PC-3 (cell line): Measurements from ENCODE around the gene SMOC2. TPM values are rescaled to one million over a fixed set of nuclear protein-coding genes. Genes with fewer than 3 reads are reported as not detected.

ENCODE experiments used
- ATAC-seq: fragments of 200-7000 bp; cut with Tn5 transposase; 2 replicates; pipeline ENCODE4 v1.9.1; 2020; ENCODE audit warnings: mild to moderate bottlenecking, moderate library complexity
- BruUV-seq: library from RNA; stranded (reverse); fragments of 400-500 nt; replicated peaks from 2 replicates; lab custom pipeline; 2021; lab: Mats Ljungman, UMichigan
- CTCF ChIA-PET: fragments of 300-600 bp; sonication (Branson Sonifier 250); formaldehyde crosslinking; loops from one replicate; lab custom pipeline; 2022; ENCODE audit warnings: antibody characterized with exemption; lab: Charles Lee
- POLR2A ChIA-PET: fragments of 300-600 bp; sonication (Branson Sonifier 250); formaldehyde crosslinking; loops from one replicate; lab custom pipeline; 2022; ENCODE audit warnings: antibody characterized with exemption; ENCODE audit not compliant: unreplicated experiment; lab: Charles Lee
- DNase-seq: peaks from one replicate; pipeline ENCODE4 v3.0.0-alpha.2; 2015
- H2AFZ ChIP-seq: fragments of 300-600 bp; sonication (generic); 2 replicates; pipeline ENCODE4 v1.6.0; 2016; ENCODE audit warnings: antibody characterized with exemption, low read length
- H3F3A ChIP-seq: fragments of 300-600 bp; sonication (generic); one replicate; pipeline ENCODE4 v1.6.0; 2017; ENCODE audit warnings: antibody characterized with exemption, low read length, control low read depth, mild to moderate bottlenecking; ENCODE audit not compliant: unreplicated experiment
- H3K27ac ChIP-seq: fragments of 300-600 bp; sonication (generic); 2 replicates; pipeline ENCODE4 v1.5.1; 2016; ENCODE audit warnings: mild to moderate bottlenecking, low read length
- H3K27me3 ChIP-seq: fragments of 300-600 bp; sonication (generic); 2 replicates; pipeline ENCODE4 v1.6.1; 2016; ENCODE audit warnings: low read length, mixed read lengths
- H3K36me3 ChIP-seq: fragments of 300-600 bp; sonication (generic); 2 replicates; pipeline ENCODE4 v1.6.1; 2016; ENCODE audit warnings: low read depth, mixed run types, low read length, mixed read lengths
- H3K4me1 ChIP-seq: fragments of 300-600 bp; sonication (generic); 2 replicates; pipeline ENCODE4 v1.5.1; 2016; ENCODE audit warnings: low read length; ENCODE audit not compliant: insufficient read depth
- H3K4me2 ChIP-seq: fragments of 300-600 bp; sonication (generic); 2 replicates; pipeline ENCODE4 v1.6.0; 2016; ENCODE audit warnings: low read length
- H3K4me3 ChIP-seq: fragments of 300-600 bp; sonication (generic); 2 replicates; pipeline ENCODE4 v1.5.1; 2016; ENCODE audit warnings: mild to moderate bottlenecking, low read length, mixed read lengths
- H3K79me2 ChIP-seq: fragments of 300-600 bp; sonication (generic); 2 replicates; pipeline ENCODE4 v1.6.1; 2017; ENCODE audit warnings: low read length, mixed read lengths
- H3K9ac ChIP-seq: fragments of 300-600 bp; sonication (generic); 2 replicates; pipeline ENCODE4 v1.6.0; 2016; ENCODE audit warnings: mild to moderate bottlenecking, low read length
- H3K9me2 ChIP-seq: fragments of 300-600 bp; sonication (generic); replicated peaks from 2 replicates; pipeline ENCODE4 v1.6.1; 2016; ENCODE audit warnings: mixed run types, low read length, mixed read lengths
- H3K9me3 ChIP-seq: fragments of 300-600 bp; sonication (generic); 2 replicates; pipeline ENCODE4 v1.6.1; 2016; ENCODE audit warnings: low read length, mixed read lengths
- H4K20me1 ChIP-seq: fragments of 300-600 bp; sonication (generic); 2 replicates; pipeline ENCODE4 v1.6.1; 2016; ENCODE audit warnings: low read length, mixed read lengths
- CTCF ChIP-seq: fragments of 300-600 bp; sonication (generic); conservative IDR thresholded peaks from 2 replicates; pipeline ENCODE4 v1.5.1; 2017; ENCODE audit warnings: antibody characterized with exemption, low read depth, mild to moderate bottlenecking, low read length
- EZH2 ChIP-seq: fragments of 300-600 bp; sonication (generic); IDR thresholded peaks from one replicate; pipeline ENCODE4 v1.6.1; 2017; ENCODE audit warnings: antibody characterized with exemption, mild to moderate bottlenecking, low read length; ENCODE audit not compliant: unreplicated experiment
- EZH2phosphoT487 ChIP-seq: fragments of 300-600 bp; sonication (generic); IDR thresholded peaks from 2 replicates; pipeline ENCODE4 v1.6.1; 2018; ENCODE audit warnings: mild to moderate bottlenecking, antibody characterized with exemption, low read length, borderline replicate concordance
- intact Hi-C: fragments of 100-400 bp; cut with micrococcal nuclease; formaldehyde crosslinking; loops from 2 replicates; pipeline ENCODE4 v1.9.0; 2023
- total RNA-seq: library from RNA; depleted of rRNA; stranded (reverse); fragments of >200 nt; gene quantifications from 2 replicates; pipeline ENCODE4 v1.2.3, GENCODE V29; 2014

The SMOC2 gene
- total RNA-seq, 1 experiment from 2014 or later = not detected

GRCh38 chr6:168624540-168624939 lies 183.6 kb downstream of the SMOC2 start:
- H3K27ac ChIP-seq = no peak overlapping the region
- CTCF ChIA-PET = no interaction called here
- no peaks in the 10 kb centered on the region for H3K9me3 ChIP-seq
- no peaks in the 10 kb centered on the region for H3K79me2 ChIP-seq
- H2AFZ ChIP-seq = no peak overlapping the region
- no peaks in the 10 kb centered on the region for H4K20me1 ChIP-seq
- no TSS peak for BruUV-seq
- H3K4me2 ChIP-seq = no peak overlapping the region
- TF ChIP-seq EZH2phosphoT487 (no peak), EZH2 (no peak), CTCF (no peak)
- POLR2A ChIA-PET = no interaction called here
- intact Hi-C loops = no loop called here
- H3F3A ChIP-seq = no peaks in the 10 kb centered on the region
- no peaks in the 10 kb centered on the region for H3K4me1 ChIP-seq
- H3K9me2 ChIP-seq = no peaks in the 10 kb centered on the region
- no peaks in the 10 kb centered on the region for H3K36me3 ChIP-seq
- H3K27me3 ChIP-seq = no peaks in the 10 kb centered on the region; the same call in 1 of the 2 replicates
- DNase-seq (no peak), ATAC-seq (no peak)
- no peak overlapping the region for H3K4me3 ChIP-seq
- H3K9ac ChIP-seq = no peak overlapping the region

DNA sequence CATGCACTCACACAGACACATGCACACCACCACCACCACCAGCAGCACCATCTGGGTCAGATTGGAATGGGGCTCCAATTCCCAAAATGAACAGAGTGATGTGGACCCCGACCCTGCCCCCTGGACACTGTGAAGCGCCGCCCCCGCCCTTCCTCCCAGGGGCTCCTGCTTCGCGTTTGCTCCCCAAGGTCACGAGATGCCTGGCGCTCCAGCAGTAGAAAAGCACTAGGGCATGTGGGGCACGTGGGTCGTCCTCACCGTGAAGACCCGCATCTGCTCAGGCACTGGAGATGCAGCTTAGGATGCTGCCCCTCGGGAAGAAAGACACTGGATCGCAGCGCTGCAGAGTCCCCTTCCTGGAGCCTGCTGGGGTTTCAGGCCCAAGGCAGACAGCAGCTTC lies 184.0 kb downstream of the SMOC2 start:
- Histone ChIP-seq H3K4me2 (no peak overlapping the region), H3F3A (no peaks in the 10 kb centered on the region), H3K9me2 (no peaks in the 10 kb centered on the region), H2AFZ (no peak overlapping the region), H3K36me3 (no peaks in the 10 kb centered on the region), H3K27ac (no peak overlapping the region), H3K4me3 (no peak overlapping the region), H3K79me2 (no peaks in the 10 kb centered on the region), H3K9me3 (no peaks in the 10 kb centered on the region), H4K20me1 (no peaks in the 10 kb centered on the region), H3K27me3 (no peaks in the 10 kb centered on the region; the same call in 1 of the 2 replicates), H3K9ac (no peak overlapping the region), H3K4me1 (no peaks in the 10 kb centered on the region)
- no peak for TF ChIP-seq EZH2
- TF ChIP-seq CTCF = no peak
- no peak for TF ChIP-seq EZH2phosphoT487
- intact Hi-C loops = no loop called here
- ATAC-seq (no peak), DNase-seq (no peak)
- BruUV-seq = no TSS peak
- ChIA-PET POLR2A (no interaction called here), CTCF (no interaction called here)

DNA sequence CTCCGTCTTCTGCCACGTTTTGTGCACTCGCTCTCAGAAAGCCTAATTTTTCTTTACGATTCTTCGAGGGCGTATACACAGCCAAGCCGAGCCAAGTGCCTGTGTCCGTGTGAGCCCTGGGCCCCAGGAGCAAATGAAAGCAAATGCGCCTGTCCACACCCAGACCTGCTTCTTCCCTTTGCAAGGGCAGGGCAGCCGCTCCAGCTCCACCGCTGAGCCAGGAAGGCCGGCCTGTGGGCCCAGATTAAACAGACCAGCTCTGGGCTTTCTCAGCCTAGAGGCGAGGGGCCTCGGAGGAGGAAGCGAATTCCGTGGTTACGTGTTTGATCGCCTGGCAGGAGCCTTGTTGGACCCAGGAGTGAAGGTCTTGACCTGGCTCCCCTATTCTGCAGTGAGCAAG lies 184.6 kb downstream of the SMOC2 start:
- Histone ChIP-seq H3K9me3 (no peaks in the 10 kb centered on the region), H2AFZ (no peak overlapping the region), H3K4me2 (no peak overlapping the region), H3F3A (no peaks in the 10 kb centered on the region), H3K36me3 (no peaks in the 10 kb centered on the region), H3K4me1 (no peaks in the 10 kb centered on the region), H4K20me1 (no peaks in the 10 kb centered on the region), H3K4me3 (no peak overlapping the region), H3K9me2 (no peaks in the 10 kb centered on the region), H3K27me3 (no peaks in the 10 kb centered on the region), H3K79me2 (no peaks in the 10 kb centered on the region), H3K27ac (no peak overlapping the region), H3K9ac (no peak overlapping the region)
- DNase-seq (no peak), ATAC-seq (no peak)
- BruUV-seq = no TSS peak
- ChIA-PET CTCF (no interaction called here), POLR2A (no interaction called here)
- no peak for TF ChIP-seq CTCF
- TF ChIP-seq EZH2phosphoT487 = no peak
- TF ChIP-seq EZH2 = no peak
- intact Hi-C loops = no loop called here
